Fibroblast of skin of scalp (primary cell): ENCODE results near the gene FOXA2. TPM values are rescaled to one million over a fixed set of nuclear protein-coding genes. Genes with fewer than 3 reads are reported as not detected.
"Not testable (repeated sequence)": the region's sequence is repeated elsewhere in the genome, so short reads cannot be mapped to it uniquely, and the experiment has no call there.

Source experiments
- DNase-seq: peaks from one replicate; pipeline ENCODE4 v3.0.0-alpha.2; 2013
- polyA plus RNA-seq, 2 experiments: library from polyadenylated mRNA; unstranded; fragments of 120-200 nt; gene quantifications; one replicate each; pipeline ENCODE4 v1.2.1, GENCODE V29; 2013; ENCODE audit not compliant: insufficient read length in 2 of 2

The FOXA2 gene
- polyA plus RNA-seq (2013, experiment 1 of 2; ENCODE audit: insufficient read length) = not detected
- polyA plus RNA-seq (2013, experiment 2 of 2; ENCODE audit: insufficient read length) = not detected

DNA sequence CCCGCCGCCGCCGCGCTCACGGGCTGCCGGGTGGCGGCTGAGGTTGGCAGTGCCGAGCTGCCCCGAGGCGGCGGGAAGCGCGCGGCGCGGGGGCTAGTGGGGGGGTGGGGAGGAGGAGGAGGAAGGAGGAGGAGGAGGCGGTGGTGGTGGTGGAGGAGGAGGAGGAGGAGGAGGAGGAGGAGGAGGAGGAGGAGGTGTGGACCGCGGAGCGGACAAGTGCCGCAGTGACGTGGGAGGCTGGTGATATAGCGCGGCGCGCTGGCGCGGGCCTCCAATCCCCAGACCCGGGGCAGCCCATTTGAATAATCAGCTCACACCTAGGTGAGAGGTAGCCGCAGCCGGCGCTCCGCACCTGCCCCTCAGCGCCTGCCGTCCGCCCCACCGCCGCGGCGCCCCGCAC, at the start of gene FOXA2:
Gene FOXA2 (minus strand): TSS at position 51 of the 400 bp plus-strand sequence. CDS start 294 bp downstream, outside the sequence.
- no peak for DNase-seq

DNA sequence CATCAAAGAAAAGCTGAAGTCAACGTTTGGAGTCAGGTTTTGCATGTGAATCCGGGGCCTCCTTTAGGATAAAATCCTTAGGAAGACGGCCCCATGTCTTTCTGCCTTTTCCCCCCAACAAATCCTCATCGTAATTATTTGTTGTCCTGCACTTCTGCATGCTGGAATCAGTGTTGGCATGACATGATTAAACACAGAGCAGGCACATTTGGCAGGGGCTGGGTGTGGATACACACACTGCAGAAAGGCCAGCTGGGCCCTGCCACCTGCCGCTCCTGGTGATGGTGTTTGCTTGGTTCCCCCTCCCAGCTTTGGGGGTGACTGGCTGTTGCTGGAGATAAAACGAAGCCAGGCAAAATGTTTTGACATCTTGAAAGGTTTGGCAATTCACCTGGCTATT, 46.3 kb upstream of the FOXA2 start:
- no peak for DNase-seq

DNA sequence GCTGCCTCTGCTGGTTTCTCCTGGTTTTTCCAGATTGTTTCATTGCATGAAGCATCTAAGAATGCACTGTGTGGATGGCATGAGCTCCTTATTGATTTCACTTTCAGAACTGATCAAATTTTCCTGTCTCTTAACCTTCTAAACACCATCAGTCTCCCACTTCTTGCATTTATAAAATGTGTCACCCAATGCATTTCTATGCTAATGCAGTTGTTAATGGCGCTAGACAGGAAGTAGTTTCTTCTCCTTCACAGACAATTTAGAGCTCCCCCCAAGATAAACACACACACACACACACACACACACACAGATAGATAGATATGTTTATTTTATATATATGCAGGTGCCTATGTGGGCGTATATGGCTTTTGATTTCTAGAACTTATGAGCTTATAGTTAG, 45.6 kb upstream of the FOXA2 start:
- DNase-seq = no peak

DNA sequence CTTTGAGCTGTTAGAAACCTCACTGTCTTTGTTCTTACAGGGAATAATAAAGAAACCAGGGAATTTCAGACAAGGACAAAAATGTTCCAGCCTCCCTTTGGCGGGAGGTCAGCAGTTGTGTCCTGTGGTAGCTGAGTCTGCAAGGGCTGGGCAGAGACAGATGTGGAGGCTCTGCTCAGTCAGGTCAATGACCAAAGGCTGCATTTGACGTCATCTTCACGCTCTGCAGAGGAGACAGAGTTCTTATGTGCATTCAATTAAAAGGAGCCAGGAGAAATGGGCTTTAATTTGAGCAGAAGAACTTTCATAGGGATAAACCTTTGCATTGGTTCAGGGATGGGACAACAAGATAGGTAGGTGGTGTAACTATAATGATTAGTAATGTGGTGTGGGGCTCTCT, 45.1 kb upstream of the FOXA2 start:
- no peak for DNase-seq

DNA sequence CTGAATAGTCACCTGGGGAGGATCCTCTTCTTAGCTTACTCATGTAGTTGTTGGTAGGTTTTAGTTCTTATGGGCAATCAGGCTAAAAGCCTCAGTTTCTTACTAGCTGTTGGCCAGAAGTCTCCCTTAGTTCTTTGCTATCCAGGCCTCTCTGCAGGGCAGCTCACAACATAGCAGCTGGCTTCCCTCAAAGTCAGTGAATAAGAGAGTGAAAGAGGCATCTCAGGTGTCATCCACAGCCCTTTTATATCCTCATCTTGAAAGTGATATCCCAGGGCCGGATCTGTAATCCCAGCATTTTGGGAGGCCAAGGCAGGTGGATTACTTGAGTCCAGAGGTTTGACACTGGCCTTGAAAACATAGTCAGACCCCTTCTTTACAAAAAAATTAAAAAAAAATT, 42.1 kb upstream of the FOXA2 start:
- no peak for DNase-seq

DNA sequence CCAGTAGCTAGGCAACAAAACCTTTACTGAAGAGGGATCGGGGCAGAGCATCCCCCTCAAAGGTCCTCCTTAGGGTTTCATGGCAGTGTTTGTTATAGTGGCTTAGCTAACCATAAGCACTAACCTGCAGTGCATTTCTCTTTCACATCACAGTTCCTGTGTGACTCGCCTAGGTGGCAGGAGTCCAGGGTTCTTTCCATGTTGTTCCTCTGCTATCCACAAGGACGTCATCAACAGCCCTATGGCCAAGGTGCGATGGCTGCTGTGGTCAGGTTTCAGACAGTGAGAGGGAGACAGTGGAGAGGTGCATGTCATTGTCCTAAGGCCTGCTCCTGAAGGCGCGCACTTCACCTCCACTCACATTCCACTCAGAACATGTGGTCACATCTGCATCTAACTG, 38.8 kb upstream of the FOXA2 start:
- DNase-seq = no peak

DNA sequence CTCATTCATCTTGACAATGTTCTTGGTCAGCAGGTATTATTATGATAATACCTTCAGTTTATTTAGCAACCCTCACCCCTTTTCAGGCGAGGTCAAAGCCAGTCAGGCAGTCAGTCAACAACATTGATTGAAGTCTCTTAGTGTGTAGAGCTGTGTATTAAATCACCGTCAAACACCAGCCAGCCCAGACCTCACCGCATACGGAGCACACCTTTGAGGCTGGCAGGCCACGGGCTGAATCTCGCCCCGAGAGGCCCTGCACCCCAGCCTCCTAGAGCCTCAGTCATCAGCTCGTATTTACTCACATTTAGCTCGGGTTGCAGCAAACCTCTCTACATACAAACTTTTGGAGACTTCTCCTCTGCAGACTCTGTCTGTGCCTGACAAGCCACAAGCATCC, 36.0 kb upstream of the FOXA2 start:
- no peak for DNase-seq

DNA sequence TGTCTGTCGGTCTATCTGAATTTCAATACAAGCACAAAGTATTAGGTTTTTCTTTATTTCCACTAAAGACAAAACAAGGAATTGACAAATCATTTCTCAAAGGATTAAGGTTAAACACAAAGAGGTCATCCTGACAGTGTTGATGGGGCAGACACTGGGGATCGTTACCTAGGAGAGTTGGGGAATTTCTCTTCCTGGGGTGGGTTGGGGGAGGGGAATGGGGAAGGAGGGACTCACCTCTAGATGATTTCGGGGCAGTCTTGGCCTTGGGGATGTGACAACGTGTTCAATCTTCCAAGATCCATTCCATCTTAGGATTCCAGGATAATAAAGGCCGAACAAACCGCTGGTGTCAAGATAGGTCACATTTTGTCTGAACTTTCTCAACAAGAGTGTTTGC, 35.4 kb upstream of the FOXA2 start:
- DNase-seq = no peak

DNA sequence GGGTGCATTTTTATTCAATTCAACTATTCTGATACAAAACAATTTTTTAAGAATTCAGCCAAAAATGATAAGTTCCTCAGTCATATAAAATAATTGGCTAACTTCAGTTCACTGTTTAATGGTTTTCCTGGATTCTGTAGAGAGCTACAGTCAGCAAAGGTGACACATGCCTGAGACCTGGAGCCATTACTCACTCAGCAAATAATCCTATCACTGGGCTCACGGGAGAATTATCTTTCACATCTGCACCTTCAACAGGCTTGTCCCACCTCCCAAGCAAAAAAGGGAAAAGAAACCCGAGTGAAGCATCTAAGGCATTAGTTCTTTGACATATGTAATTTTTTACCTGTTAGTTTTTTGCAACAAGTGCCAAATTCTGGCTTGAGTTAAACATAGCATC, 34.9 kb upstream of the FOXA2 start:
- no peak for DNase-seq

DNA sequence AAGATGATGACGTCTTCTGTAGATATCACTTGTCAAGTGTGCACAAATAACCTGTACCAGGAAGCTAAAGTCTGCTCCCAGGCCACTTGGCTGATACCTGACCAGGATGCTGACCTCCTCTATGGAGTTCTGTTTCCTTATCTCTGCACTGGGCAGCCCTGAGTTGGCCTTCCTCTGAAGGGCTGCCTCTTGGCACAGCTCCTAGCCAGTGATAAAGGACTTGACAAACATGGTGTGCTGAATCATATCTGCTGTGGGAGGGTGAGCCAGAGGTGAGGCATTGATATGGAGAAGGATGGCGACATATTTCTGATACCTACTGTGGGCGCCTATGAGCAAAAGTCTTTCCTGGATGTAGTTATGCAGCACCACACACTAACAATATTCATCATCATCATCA, 32.8 kb upstream of the FOXA2 start:
- DNase-seq = no peak

DNA sequence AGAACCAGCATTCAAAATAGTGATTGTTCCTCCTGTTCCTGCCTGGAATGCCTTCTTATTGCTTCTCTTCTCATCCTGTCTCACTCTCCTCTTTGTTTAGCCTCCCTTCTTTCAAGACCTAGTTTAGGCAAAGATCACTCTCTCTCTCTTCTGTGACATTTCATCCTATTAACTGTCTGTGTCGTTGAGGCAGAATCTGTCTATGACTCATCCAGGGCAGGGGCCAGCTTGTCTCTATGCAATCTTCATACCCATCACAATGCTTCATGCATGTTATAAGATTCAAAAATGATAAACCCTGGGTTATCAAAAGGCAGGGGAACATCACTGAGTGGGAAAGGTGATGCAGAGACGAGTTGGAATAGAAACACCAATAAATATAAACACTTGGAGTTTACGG, 32.2 kb upstream of the FOXA2 start:
- DNase-seq = no peak

DNA sequence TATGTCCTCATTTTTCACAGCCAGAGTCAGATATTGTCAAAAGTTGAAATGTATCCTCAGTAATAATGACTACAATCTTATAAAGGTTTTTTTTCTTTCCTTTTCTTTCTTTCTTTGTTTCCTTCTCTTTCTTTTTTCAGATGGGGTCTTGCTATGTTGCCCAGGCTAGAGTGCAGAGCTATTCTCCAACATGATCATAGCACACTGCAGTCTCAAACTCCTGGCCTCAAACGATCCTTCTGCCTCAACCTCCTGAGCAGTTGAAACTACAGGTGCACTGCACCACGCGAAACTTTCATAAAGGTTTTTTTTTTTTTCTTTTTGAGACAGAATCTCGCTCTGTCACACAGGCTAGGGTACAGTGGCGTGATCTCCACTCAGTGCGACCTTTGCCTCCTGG, 31.1 kb upstream of the FOXA2 start:
- DNase-seq = no peak

DNA sequence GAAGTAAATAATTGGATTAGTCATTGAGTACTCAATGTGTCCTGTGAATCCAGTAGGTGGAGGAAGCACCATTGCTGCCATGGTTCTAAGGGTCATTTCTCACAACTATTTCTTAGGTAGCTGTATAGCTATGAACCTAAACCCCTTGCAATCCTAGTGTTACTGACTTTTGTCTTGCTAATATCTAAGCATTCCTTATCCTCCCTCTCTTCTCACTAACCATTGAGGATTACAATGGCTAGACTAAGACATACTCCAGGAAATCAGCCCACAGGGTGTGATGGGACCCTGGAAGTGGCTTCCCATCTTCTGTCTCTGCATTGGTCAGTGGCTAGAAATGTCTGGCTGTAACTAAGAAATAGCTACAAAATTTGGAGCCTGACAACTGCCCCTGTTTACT, 27.3 kb upstream of the FOXA2 start:
- no peak for DNase-seq

DNA sequence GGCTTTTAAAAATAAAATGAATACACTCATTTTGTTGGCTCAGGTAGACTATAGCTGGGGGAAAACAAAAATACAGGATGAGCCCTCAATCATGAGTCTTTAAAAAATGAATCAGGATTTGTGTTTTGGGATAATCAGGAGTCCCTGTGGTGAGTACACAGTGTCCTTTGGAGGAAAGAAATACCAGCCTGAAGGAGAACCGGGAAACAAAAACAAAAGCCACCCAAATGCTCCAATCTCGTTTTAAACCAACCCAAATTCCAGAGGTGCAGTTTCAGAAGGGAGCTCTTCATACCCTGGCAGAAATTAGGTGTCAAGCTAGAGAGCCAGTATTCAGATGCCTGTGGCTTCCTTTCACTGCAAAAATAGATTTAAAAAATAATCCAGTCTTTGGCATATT, 23.3 kb upstream of the FOXA2 start:
- no peak for DNase-seq

DNA sequence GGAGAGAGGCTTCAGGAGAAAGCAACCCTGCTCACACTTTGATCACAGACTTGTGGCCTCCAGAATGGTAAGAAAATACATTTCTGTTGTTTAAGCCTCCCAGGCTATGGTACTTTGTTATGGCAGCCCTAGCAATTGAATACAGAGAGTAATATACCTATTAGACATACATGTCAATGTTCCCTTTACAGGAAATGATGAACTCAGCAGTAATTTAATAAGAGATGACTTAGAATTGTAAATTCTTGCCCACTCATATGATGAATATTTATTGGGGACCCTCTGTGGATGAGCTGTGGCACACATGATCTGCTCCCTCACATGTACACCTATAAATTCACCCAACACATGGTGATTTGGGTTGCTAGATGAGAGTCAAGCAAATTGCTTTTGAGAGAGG, 20.4 kb upstream of the FOXA2 start:
- DNase-seq = no peak

DNA sequence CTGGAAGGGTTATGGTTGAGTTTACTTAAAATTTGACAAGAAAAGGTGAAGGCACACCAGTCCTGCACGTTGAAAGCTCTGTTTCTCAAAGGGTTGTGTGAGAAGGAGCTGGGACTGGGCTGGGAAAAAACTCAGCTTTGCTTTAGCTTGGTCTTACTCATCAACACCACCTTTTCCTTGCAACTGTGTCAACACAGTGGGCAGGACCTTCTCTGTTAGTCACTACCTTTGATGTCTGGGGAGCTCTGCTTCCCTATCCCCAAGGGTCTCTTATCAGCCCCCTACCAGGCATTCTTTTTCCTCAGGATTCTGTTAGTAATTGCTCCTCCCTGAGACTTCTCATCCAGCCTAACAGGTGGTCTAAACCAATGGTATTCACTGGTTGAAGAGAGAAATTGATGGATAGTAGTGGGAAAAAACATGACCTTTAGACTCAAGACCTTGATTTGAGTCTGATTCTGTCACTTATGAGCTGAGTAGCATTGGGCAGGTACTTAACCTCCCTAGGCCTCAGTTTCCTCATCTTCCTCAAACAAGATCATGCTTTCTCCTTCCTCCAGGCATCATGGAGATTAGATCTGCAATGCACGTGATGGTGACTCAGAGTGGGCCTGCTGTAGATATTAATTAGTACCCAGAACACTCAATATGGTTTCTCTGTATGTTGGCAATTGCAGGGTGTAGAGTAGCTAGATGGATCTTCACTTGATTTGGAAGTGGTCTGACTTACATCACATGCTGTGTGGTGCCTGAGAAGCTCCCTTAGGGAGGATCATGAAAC, 17.2 kb upstream of the FOXA2 start:
- no peak for DNase-seq

DNA sequence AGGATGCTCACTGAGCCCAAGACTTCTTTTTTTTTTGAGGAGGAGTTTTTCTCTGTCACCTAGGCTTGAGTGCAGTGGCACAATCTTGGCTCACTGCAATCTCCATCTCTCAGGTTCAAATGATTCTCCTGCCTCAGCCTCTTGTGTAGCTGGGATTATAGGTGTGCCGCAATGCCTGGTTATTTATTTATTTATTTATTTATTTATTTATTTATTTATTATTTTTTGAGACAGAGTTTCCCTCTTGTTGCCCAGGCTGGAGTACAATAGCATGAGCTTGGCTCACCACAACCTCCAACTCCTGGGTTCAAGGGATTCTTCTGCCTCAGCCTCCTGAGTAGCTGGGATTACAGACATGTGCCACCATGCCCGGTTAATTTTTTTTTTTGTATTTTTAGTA, 14.9 kb upstream of the FOXA2 start:
- DNase-seq = not testable (repeated sequence)

DNA sequence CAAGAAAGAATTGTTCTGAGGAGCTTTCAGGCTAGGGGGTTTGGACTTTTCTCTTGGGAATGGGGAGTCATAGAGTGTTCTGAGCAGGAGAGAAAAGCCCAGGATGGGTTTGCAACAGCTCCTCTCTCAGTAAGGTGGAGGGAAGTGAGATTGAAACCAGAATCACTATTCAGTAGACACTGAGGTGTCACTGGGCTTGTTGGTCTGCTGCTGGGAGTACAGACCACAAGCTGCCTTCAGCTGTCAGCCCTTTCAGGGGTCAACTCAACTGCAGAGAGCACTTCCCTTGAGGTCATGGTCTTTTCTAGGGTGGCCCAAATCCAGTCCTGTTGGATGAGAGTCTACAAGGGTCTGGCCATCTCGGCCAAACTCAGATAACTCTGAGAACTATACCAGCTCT, 12.9 kb upstream of the FOXA2 start:
- no peak for DNase-seq

DNA sequence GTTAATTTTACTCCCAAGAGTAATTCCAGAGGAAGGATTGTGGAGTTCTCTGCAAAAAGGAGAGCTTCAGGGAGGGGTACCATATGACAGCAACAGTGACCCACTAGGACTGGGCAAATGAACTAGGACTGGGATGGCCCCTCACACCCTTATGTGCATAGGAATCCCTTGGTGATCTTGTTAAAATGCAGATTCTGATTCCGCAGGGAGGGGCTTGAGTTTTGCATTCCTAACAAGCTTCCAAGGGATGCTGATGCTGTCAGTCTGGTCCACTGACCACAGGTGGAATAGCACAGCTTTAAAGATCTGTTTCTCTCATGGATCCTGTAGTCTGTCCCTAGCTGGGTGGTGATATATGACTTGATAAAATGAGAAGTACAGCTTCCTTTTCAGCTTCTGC, 6.3 kb upstream of the FOXA2 start:
- DNase-seq = no peak

DNA sequence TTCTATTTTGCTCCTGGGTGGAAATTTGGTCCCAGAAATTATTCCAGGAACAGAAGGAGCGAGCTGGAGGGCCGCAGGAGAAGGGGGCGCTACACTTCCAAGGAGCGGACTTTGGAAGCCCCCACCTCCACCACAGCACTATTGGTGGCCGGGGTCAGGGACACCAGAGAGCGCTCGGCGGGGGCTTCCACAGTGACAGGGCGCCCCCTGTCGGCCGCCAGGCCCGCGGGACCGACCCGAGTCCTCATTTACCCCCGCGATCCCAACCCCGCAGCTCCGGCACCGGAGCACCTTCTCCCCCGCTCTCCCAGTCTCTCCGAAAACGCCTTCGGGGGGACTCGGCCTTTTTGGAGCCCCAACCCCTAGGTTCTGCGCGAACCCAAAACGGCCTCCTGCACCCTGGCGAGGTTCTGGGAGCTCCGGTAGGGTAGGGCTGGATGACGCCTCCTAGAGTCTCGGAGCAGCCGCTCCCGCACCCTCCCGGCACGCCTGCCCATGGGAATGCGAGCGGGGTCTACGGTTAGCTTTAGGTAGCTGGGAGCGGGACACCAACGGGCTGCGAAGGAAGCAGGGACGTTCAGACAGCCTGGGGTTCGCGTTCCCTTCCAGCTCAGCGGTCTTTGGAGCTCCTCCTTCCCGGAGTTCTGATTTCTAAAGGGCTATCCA, 2.4 kb upstream of the FOXA2 start:
- DNase-seq = peak; percentile 4

DNA sequence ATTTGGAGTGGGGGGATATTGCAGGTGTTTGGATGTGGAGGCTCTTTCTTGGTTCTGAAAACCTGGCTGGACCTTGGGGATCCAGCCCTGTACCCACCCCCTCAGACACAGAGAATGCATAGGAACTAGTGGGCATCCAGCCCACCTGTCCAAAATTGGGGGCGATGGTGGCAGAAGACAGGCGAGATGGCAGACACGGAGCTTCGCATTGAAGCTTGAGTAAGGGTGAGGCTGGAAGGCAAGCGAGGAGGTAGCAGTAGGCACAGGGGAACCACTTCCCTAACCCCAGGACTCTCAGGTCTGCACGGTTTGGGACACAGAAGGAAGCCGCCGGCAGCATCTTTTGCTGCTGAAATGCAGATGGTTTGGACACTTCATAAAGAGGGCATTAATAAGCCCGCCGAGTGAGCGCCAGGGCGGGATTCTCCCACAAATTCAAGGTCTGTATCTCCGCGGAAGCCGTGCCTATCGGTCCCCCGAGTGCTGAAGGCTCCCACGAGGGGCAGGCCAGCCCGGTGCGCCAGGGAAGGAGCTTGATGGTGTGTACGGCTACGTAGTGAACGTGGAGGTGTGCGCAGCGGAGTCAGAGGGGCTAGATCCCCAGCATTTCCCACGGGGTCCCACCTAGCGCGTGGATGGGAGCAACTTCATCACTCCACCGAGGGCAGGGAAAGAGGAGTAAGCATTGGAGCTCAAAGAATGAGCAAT, 1.6 kb upstream of the FOXA2 start:
- DNase-seq = no peak

DNA sequence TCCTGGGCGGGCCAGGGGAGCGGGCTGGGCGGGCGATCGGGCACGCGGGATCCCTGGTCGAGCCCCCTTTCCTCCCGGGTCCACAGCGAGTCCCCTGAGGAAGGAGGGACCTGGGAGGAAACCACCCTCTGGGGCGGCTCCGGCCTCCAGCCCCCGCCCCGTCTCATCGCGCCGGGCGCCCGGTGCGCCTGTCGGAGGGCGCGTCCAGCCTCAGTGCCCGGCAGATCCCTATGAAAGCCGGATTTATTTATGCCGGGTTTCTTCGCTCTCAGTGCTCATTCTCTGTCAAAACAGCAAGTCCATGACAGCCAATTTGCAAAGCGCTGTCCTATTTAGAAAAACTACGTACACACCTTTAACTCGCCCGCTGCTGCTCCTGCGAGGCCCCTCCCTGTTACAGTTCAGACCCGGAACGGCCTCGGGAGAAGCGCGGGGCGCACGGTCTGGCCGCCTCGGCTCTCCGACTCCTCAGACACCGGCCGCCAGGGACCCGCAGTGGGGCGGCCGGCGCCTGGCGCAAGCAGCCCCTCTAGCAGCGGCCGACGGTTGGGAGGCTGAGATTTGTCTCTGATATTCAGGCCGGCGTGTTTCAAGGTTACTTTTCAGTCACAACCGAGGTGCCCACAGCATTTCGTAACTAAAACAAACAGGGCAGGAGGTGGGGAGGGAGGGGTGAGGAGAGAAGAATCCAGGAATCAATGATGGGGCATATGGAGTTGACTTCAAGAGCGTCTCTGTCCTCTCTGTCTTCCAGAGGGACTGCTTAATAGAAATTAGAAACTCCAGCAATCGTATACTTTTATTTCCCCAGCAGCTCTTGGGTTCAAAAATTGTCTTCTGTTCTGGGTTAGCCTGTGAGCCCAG, 782 bp upstream of the FOXA2 start:
- no peak for DNase-seq
